Measurements from ENCODE around the gene FGD4.

DNA sequence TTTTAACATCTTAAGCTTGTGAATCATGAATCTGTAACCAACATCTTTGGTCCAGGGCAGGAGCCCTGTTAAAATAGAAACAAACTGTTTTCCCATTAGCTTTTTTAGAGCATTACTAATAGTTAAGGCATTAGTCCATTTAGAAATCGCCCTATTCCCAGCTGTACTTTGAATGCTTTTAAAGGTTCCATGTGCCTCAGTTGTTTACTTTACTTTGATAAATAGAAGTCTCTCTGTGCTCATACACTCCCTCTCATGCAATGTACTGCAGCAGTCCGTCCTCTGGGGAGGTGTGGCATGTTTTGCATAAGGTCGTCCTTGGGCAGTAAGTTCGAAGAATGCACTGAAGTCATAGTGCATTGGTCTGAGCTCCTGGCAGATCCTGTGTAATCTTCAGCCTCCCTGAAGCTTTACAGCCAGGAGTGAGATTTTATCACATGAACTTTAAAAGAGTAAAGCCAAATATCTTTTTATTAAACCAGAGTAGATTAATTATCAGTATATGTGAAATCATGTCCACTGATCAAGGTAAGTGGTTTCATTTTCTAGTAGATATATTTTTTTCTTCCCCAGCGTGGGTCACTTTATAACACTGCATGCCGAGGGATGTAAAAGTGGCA is 134.7 kb downstream of the FGD4 start:
- TF ChIP-seq, protein P1, sequence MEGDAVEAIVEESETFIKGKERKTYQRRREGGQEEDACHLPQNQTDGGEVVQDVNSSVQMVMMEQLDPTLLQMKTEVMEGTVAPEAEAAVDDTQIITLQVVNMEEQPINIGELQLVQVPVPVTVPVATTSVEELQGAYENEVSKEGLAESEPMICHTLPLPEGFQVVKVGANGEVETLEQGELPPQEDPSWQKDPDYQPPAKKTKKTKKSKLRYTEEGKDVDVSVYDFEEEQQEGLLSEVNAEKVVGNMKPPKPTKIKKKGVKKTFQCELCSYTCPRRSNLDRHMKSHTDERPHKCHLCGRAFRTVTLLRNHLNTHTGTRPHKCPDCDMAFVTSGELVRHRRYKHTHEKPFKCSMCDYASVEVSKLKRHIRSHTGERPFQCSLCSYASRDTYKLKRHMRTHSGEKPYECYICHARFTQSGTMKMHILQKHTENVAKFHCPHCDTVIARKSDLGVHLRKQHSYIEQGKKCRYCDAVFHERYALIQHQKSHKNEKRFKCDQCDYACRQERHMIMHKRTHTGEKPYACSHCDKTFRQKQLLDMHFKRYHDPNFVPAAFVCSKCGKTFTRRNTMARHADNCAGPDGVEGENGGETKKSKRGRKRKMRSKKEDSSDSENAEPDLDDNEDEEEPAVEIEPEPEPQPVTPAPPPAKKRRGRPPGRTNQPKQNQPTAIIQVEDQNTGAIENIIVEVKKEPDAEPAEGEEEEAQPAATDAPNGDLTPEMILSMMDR (IDR thresholded peaks at IDR 0.05): no peak
- peak; percentile 25 to 33 for TF ChIP-seq POLR2A (IDR thresholded peaks at IDR 0.05)
